Measurements from ENCODE around the gene CES3. TPM values are rescaled to one million over a fixed set of nuclear protein-coding genes. Genes with fewer than 3 reads are reported as not detected.

CES3 gene
- total RNA-seq, 1 experiment from 2014 or later: 3.7 TPM

GRCh38 chr16:67001726-67002125 lies 40.7 kb downstream of the CES3 start:
- no CpG with 5 or more reads among the region's 3 CpGs for WGBS (ENCODE audit: extremely low coverage, insufficient read length, low lambda C conversion rate)

More at GRCh38 chr16:67001726-67002125, 40.7 kb downstream of the CES3 start:
- Histone ChIP-seq H2BK15ac (ENCODE audit: low read depth, low read length) (no peak overlapping the region), H4K8ac (replicated peaks; ENCODE audit: insufficient read length, low read depth, low read length) (no peak overlapping the region), H3K4me1 (ENCODE audit: insufficient read depth, low read length) (no peaks in the 10 kb centered on the region), H2AFZ (ENCODE audit: low read length) (no peak overlapping the region), H3K4ac (ENCODE audit: low read depth, low read length) (no peak overlapping the region), H3K18ac (ENCODE audit: insufficient read length, low read depth, low read length) (no peak overlapping the region), H2BK20ac (ENCODE audit: low read depth, low read length, poor library complexity, severe bottlenecking) (no peak overlapping the region), H3K4me2 (ENCODE audit: insufficient read depth, insufficient read length, low read length) (peak overlapping the region; percentile 44), H3K14ac (ENCODE audit: insufficient read depth, low read length) (no peak overlapping the region), H3K9me3 (ENCODE audit: control insufficient read depth, low read depth, low read length) (no peaks in the 10 kb centered on the region), H3K23ac (ENCODE audit: insufficient read length, low read depth, low read length) (no peak overlapping the region), H3T11ph (ENCODE audit: low read length) (no peak overlapping the region), H3K27me3 (ENCODE audit: insufficient read depth, low read length) (peaks cover 9% of the 10 kb centered on the region; the same call in 1 of the 2 replicates), H3K79me1 (ENCODE audit: insufficient read depth, low read depth, low read length, poor library complexity, severe bottlenecking) (no peaks in the 10 kb centered on the region), H2AK5ac (ENCODE audit: insufficient read length, low read length) (no peak overlapping the region), H4K91ac (ENCODE audit: insufficient read length, low read depth, low read length) (no peak overlapping the region), H3K9ac (ENCODE audit: extremely low read depth, insufficient read length, low read length) (no peak overlapping the region), H2BK5ac (ENCODE audit: insufficient read length, low read length) (no peak overlapping the region), H3K56ac (ENCODE audit: insufficient read length, low read depth, low read length) (no peak overlapping the region), H4K20me1 (ENCODE audit: control insufficient read depth, insufficient read depth, insufficient read length) (no peaks in the 10 kb centered on the region), H3K23me2 (ENCODE audit: insufficient read length, low read depth, low read length, poor library complexity, severe bottlenecking) (peaks cover 11% of the 10 kb centered on the region), H3K27ac (ENCODE audit: insufficient read length, low read depth, low read length) (no peak overlapping the region), H2BK120ac (ENCODE audit: low read depth, low read length, poor library complexity, severe bottlenecking) (no peak overlapping the region), H4K5ac (ENCODE audit: insufficient read length, low read depth, low read length) (no peak overlapping the region), H2BK12ac (ENCODE audit: insufficient read length, low read depth, low read length) (no peak overlapping the region), H3K79me2 (ENCODE audit: insufficient read depth, low read length) (no peaks in the 10 kb centered on the region)
- DNase-seq: no peak
- H3K27me3 Mint-ChIP-seq (ENCODE audit: low read depth): peaks cover 80% of the 10 kb centered on the region
- H3K4me1 Mint-ChIP-seq: peaks cover 2 to 12% of the 10 kb centered on the region in 2 experiments; a peak in 2 of 4 replicates
- H3K4me3 Mint-ChIP-seq: peak overlapping the region in 1 of 2 experiments; percentile 78; a peak in 1 of 5 replicates
- H3K9me3 Mint-ChIP-seq: no peaks in the 10 kb centered on the region; a peak in 1 of 5 replicates
- H3K36me3 Mint-ChIP-seq (ENCODE audit: insufficient read depth in 1 of 3, low read depth in 3 of 3): no peaks in the 10 kb centered on the region
- TF ChIP-seq CTCF (conservative IDR thresholded peaks at IDR 0.05): no peak
- H3K27ac Mint-ChIP-seq: no peak overlapping the region

Data from H9 (cell line).